Hepatocyte (in vitro differentiated cells): ENCODE measurements around the gene SSU72. TPM values are rescaled to one million over a fixed set of nuclear protein-coding genes. Genes with fewer than 3 reads are reported as not detected.

ENCODE experiments used
- DNase-seq: peaks from one replicate; pipeline ENCODE4 v3.0.0-alpha.2; 2016; ENCODE audit warnings: low spot score
- H2AFZ ChIP-seq: fragments of 200-600 bp; sonication (generic); 2 replicates; pipeline ENCODE4 v1.6.0; 2016; ENCODE audit warnings: antibody characterized with exemption, mild to moderate bottlenecking
- H3K27ac ChIP-seq: fragments of 200-600 bp; sonication (generic); 2 replicates; pipeline ENCODE4 v1.5.1; 2016; ENCODE audit warnings: mild to moderate bottlenecking
- H3K27me3 ChIP-seq: fragments of 200-600 bp; sonication (generic); 2 replicates; pipeline ENCODE4 v1.6.1; 2016
- H3K36me3 ChIP-seq: fragments of 200-600 bp; sonication (generic); replicated peaks from 2 replicates; pipeline ENCODE4 v1.5.1; 2016; ENCODE audit warnings: low read depth; ENCODE audit not compliant: insufficient read depth
- H3K4me1 ChIP-seq: fragments of 200-600 bp; sonication (generic); 2 replicates; pipeline ENCODE4 v1.5.1; 2016; ENCODE audit warnings: mild to moderate bottlenecking, moderate library complexity; ENCODE audit not compliant: insufficient read depth
- H3K4me2 ChIP-seq: fragments of 200-600 bp; sonication (generic); 2 replicates; pipeline ENCODE4 v1.6.0; 2016
- H3K4me3 ChIP-seq: fragments of 200-600 bp; sonication (generic); 2 replicates; pipeline ENCODE4 v1.5.1; 2016; ENCODE audit warnings: mild to moderate bottlenecking
- H3K79me2 ChIP-seq: fragments of 200-600 bp; sonication (generic); 2 replicates; pipeline ENCODE4 v1.6.0; 2017; ENCODE audit warnings: mild to moderate bottlenecking
- H3K9me2 ChIP-seq: fragments of 200-600 bp; sonication (generic); replicated peaks from 2 replicates; pipeline ENCODE4 v1.6.0; 2017; ENCODE audit warnings: mild to moderate bottlenecking; ENCODE audit not compliant: insufficient read depth
- H3K9me3 ChIP-seq: fragments of 200-600 bp; sonication (generic); 2 replicates; pipeline ENCODE4 v1.5.1; 2016; ENCODE audit warnings: low read depth, mild to moderate bottlenecking
- H4K20me1 ChIP-seq: fragments of 200-600 bp; sonication (generic); 2 replicates; pipeline ENCODE4 v1.6.0; 2016; ENCODE audit warnings: mild to moderate bottlenecking; ENCODE audit not compliant: insufficient read depth, poor library complexity, severe bottlenecking
- CTCF ChIP-seq: fragments of 200-600 bp; sonication (generic); IDR thresholded peaks from 2 replicates; pipeline ENCODE4 v1.5.1; 2016; ENCODE audit warnings: antibody characterized with exemption, mild to moderate bottlenecking; ENCODE audit not compliant: poor library complexity
- EZH2 ChIP-seq: fragments of 200-600 bp; sonication (generic); IDR thresholded peaks from 2 replicates; pipeline ENCODE4 v1.6.1; 2016; ENCODE audit warnings: antibody characterized with exemption, mild to moderate bottlenecking, borderline replicate concordance
- EZH2phosphoT487 ChIP-seq: fragments of 200-600 bp; sonication (generic); IDR thresholded peaks from one replicate; pipeline ENCODE4 v1.6.1; 2018; ENCODE audit warnings: antibody characterized with exemption, mild to moderate bottlenecking, low read depth, moderate library complexity; ENCODE audit not compliant: unreplicated experiment, severe bottlenecking
- WGBS: methylation state at CpG from one replicate; pipeline ENCODE4 v1.1.6; 2016; ENCODE audit warnings: low lambda C conversion rate; ENCODE audit errors: missing lambda C conversion rate; 5-methylcytosine and 5-hydroxymethylcytosine counted together
- polyA plus RNA-seq: library from polyadenylated mRNA; unstranded; fragments of >200 nt; fragmentation: Nextera tagmentation; extraction: Ambion mirVana; gene quantifications from 2 replicates; pipeline ENCODE4 v1.2.1, GENCODE V29; 2016
- total RNA-seq: library from RNA; depleted of rRNA; stranded (reverse); fragments of >200 nt; gene quantifications from 2 replicates; pipeline ENCODE4 v1.2.3, GENCODE V29; 2014

The SSU72 gene
- total and polyA plus RNA-seq, 2 experiments from 2014 or later, result 75.7 to 203 TPM

- Histone ChIP-seq H3K36me3 (no peaks in the 10 kb centered on the region), H3K79me2 (no peaks in the 10 kb centered on the region), H3K4me1 (peaks cover 3% of the 10 kb centered on the region), H2AFZ (no peak overlapping the region), H3K4me2 (no peak overlapping the region), H3K9me2 (no peaks in the 10 kb centered on the region), H4K20me1 (no peaks in the 10 kb centered on the region), H3K4me3 (no peak overlapping the region), H3K9me3 (no peaks in the 10 kb centered on the region), H3K27ac (no peak overlapping the region), H3K27me3 (peaks cover 35% of the 10 kb centered on the region)
- WGBS, result 85% methylated on average over 12 of the region's 14 CpGs
- no peak for DNase-seq
- no peak for TF ChIP-seq EZH2
- no peak for TF ChIP-seq EZH2phosphoT487
- TF ChIP-seq CTCF, result no peak
Measured at GRCh38 chr1:1605034-1605591, 30.4 kb upstream of the SSU72 start.

DNA sequence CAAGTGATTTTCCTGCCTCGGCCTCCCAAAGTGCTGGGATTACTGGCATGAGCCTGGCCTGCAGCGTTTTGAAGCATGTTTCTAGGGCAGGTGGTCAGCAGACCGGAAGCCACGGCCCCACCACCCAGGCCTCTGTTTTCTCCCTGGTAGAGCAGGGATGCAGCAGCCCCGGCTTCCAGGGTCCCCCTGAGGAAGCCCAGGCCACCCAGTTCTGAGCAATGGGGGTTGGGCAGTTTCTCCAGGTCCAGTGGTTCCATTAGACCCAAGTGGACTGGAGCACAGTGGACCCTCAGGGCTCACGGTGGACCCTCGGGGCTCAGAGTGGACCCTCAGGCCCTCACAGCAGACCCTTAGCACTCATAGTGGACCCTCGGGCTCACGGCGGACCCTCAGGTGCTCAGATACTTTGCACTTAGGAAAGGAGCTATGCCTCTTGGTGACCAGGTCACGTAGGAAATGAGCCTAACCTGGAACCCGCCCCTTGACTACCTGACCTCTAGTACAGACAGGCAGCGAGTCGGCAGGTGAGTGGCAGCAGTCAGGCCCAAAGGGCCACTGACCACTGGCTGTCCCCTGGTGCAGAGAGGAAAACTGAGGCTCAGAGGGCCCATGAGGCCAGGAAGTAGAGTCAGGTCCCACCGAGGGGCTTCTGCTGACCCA lies 29.8 kb upstream of the SSU72 start:
- no peaks in the 10 kb centered on the region for H3K9me2 ChIP-seq
- DNase-seq, result no peak
- TF ChIP-seq EZH2phosphoT487 (no peak), EZH2 (no peak), CTCF (no peak)
- H4K20me1 ChIP-seq, result no peaks in the 10 kb centered on the region
- H3K27me3 ChIP-seq, result peaks cover 35% of the 10 kb centered on the region
- H3K79me2 ChIP-seq, result no peaks in the 10 kb centered on the region
- peaks cover 3% of the 10 kb centered on the region for H3K4me1 ChIP-seq
- no peaks in the 10 kb centered on the region for H3K36me3 ChIP-seq
- no peak overlapping the region for H3K4me2 ChIP-seq
- WGBS, result 88% methylated on average over 15 of the region's 15 CpGs
- no peak overlapping the region for H2AFZ ChIP-seq
- no peaks in the 10 kb centered on the region for H3K9me3 ChIP-seq
- no peak overlapping the region for H3K4me3 ChIP-seq
- H3K27ac ChIP-seq, result no peak overlapping the region

- Histone ChIP-seq H3K4me3 (no peak overlapping the region), H3K9me3 (no peaks in the 10 kb centered on the region), H3K4me2 (no peak overlapping the region), H4K20me1 (no peaks in the 10 kb centered on the region), H3K79me2 (no peaks in the 10 kb centered on the region), H3K9me2 (no peaks in the 10 kb centered on the region), H3K4me1 (peaks cover 3% of the 10 kb centered on the region), H3K27ac (no peak overlapping the region), H3K27me3 (peaks cover 41% of the 10 kb centered on the region), H3K36me3 (no peaks in the 10 kb centered on the region), H2AFZ (no peak overlapping the region)
- TF ChIP-seq EZH2phosphoT487, result no peak
- no peak for TF ChIP-seq EZH2
- no peak for TF ChIP-seq CTCF
- 84% methylated on average over 11 of the region's 13 CpGs for WGBS
- DNase-seq, result no peak
Measured at GRCh38 chr1:1603671-1604373, 29.2 kb upstream of the SSU72 start.
